Measurements from ENCODE around the gene CCDC170.

The CCDC170 gene

GRCh38 chr6:151630387-151630786 lies 136.6 kb downstream of the CCDC170 start:
- peak; percentile 11 for DNase-seq (ENCODE audit: low read depth)
- no peak for TF ChIP-seq CTCF (IDR thresholded peaks at IDR 0.05; ENCODE audit: insufficient read depth, low read depth, low read length, missing control alignments)
- no peak overlapping the region for H3K4me3 ChIP-seq (ENCODE audit: low read length)

- no peak overlapping the region for H3K4me3 ChIP-seq (ENCODE audit: low read length)
- no peak for TF ChIP-seq CTCF (IDR thresholded peaks at IDR 0.05; ENCODE audit: insufficient read depth, low read depth, low read length, missing control alignments)
- no peak for DNase-seq (ENCODE audit: low read depth)
These were observed 137.3 kb downstream of the CCDC170 start for GRCh38 chr6:151630991-151631655.

GRCh38 chr6:151632415-151632987 lies 138.7 kb downstream of the CCDC170 start:
- no peak for DNase-seq (ENCODE audit: low read depth)
- TF ChIP-seq CTCF (IDR thresholded peaks at IDR 0.05; ENCODE audit: insufficient read depth, low read depth, low read length, missing control alignments) = no peak
- no peak overlapping the region for H3K4me3 ChIP-seq (ENCODE audit: low read length)

DNA sequence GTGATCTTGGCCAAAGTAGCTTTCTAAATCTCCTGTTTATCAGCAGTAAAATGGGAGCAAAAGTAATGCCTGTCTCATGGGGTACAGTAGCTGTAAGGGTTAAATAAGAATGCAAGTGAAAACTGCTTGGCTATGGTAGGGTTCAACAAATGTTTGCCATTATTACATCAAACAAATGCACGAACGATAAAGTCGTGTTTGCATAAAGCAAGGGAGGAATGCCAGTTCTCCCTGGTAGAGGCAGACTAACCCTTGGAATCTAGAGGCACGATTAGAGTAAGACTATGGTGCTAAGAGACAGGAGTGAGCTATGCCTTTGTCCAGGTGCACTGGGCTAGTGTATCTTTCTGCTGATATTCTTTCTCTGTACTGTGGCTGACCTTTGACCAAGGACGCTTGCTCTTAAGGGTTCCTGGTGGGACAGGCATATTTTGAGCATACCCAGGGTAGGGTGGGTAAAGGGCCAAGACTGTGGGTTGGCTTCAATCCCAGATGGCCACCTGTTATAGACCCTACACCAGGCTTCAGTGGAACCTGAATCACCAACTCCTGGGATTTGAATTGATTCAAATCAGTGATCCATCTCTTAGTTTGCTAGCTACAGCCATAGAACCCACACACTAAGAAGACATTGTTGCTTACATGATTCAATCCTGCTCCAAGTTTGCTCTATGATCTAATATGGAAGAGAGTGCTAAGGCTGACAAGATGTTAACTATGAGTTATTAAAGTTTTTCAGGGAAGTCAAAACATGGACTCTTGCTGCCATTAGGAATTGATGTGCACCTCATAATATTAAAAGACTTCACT lies 139.9 kb downstream of the CCDC170 start:
- H3K4me3 ChIP-seq (ENCODE audit: low read length) = no peak overlapping the region
- DNase-seq (ENCODE audit: low read depth) = no peak
- TF ChIP-seq CTCF (IDR thresholded peaks at IDR 0.05; ENCODE audit: insufficient read depth, low read depth, low read length, missing control alignments) = no peak

DNA sequence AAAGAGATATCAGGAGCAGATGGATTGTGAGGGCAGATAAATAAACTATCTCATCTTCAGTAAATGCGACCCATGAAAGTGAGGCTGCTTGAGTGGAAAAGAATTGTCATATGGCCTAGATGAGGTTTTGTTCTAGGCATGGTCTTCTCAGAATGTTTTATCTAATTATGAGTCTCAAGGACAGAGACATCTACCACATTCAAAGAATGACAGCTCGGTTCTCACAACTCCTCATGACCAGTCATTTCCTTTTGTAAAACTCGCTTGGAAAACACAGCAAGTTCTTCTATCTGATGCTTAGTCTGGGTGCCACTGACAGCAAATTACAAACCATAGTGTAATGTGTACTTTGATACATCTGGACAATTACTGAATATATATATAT lies 140.5 kb downstream of the CCDC170 start:
- DNase-seq (ENCODE audit: low read depth) = no peak
- no peak for TF ChIP-seq CTCF (IDR thresholded peaks at IDR 0.05; ENCODE audit: insufficient read depth, low read depth, low read length, missing control alignments)
- no peak overlapping the region for H3K4me3 ChIP-seq (ENCODE audit: low read length)

DNA sequence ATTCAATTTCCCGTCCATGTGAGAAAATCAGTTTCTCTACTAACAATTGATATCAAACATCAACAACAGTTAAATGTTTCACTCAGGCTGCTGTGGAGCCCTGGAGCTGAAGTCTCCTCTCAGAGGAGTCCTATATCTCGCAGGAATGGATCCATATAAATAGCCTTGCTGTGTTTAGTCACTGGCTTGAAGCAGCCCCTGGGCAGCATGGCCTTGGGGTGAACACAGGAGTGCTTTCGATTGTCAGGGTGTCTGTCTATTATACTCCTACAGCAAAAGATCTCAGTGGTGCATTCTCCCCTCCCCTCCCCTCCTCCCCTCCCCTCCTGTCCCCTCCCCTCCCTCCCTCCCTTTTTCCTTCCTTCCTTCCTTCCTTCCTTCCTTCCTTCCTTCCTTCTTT lies 141.9 kb downstream of the CCDC170 start:
- TF ChIP-seq CTCF (IDR thresholded peaks at IDR 0.05; ENCODE audit: insufficient read depth, low read depth, low read length, missing control alignments) = no peak
- no peak for DNase-seq (ENCODE audit: low read depth)
- no peak overlapping the region for H3K4me3 ChIP-seq (ENCODE audit: low read length)

Data from epithelial cell of esophagus (primary cell).